ENCODE data around the gene DCUN1D2. TPM values are rescaled to one million over a fixed set of nuclear protein-coding genes. Genes with fewer than 3 reads are reported as not detected.

Gene DCUN1D2
- total RNA-seq, 2 experiments from 2014 or later: 14.4 to 15.8 TPM

GRCh38 chr13:113407531-113408393, 82.7 kb downstream of the DCUN1D2 start:
- Mint-ChIP-seq H3K27me3 (peaks cover 4% of the 10 kb centered on the region), H3K4me3 (no peak overlapping the region), H3K9me3 (no peaks in the 10 kb centered on the region), H3K4me1 (ENCODE audit: low read depth) (no peaks in the 10 kb centered on the region), H3K36me3 (no peaks in the 10 kb centered on the region), H3K27ac (no peak overlapping the region)
- intact Hi-C loops (cut with micrococcal nuclease): no loop called here
- ChIA-PET POLR2A (no interaction called here), CTCF (no interaction called here)
- DNase-seq: no peak

GRCh38 chr13:113407103-113407530, 83.4 kb downstream of the DCUN1D2 start:
- intact Hi-C loops (cut with micrococcal nuclease): no loop called here
- Mint-ChIP-seq H3K9me3 (no peaks in the 10 kb centered on the region), H3K27me3 (peaks cover 4% of the 10 kb centered on the region), H3K4me3 (no peak overlapping the region), H3K27ac (no peak overlapping the region), H3K4me1 (ENCODE audit: low read depth) (no peaks in the 10 kb centered on the region), H3K36me3 (no peaks in the 10 kb centered on the region)
- CTCF ChIA-PET: no interaction called here
- no peak for DNase-seq
- POLR2A ChIA-PET: no interaction called here

GRCh38 chr13:113406321-113407102, 84.0 kb downstream of the DCUN1D2 start:
- Mint-ChIP-seq H3K9me3 (no peaks in the 10 kb centered on the region), H3K4me1 (ENCODE audit: low read depth) (no peaks in the 10 kb centered on the region), H3K4me3 (no peak overlapping the region), H3K27ac (no peak overlapping the region), H3K36me3 (no peaks in the 10 kb centered on the region), H3K27me3 (peaks cover 4% of the 10 kb centered on the region)
- ChIA-PET CTCF (no interaction called here), POLR2A (no interaction called here)
- intact Hi-C loops (cut with micrococcal nuclease): no loop called here
- no peak for DNase-seq

Other genes starting within 250 kb of the DCUN1D2 start
- 10 to 100 TPM; 45.9 to 46.8 TPM for gene LAMP1, start 193.5 kb downstream of the DCUN1D2 start, total RNA-seq
- under 1 TPM; 0.44 to 0.59 TPM for gene GRTP1, start 126.6 kb downstream of the DCUN1D2 start, total RNA-seq
- under 1 TPM; 0.50 to 0.56 TPM for gene ADPRHL1, start 37.2 kb downstream of the DCUN1D2 start, total RNA-seq
- gene TFDP1, start 94.0 kb upstream of the DCUN1D2 start, total RNA-seq: 100 to 1,000 TPM; 149 to 156 TPM
- gene ATP4B, start 167.5 kb upstream of the DCUN1D2 start, total RNA-seq: not detected
- gene GRK1, start 176.5 kb upstream of the DCUN1D2 start, total RNA-seq: not detected